GM19328 (cell line): ENCODE measurements around the gene SPP2.

Source experiments
- ATAC-seq: cut with Tn5 transposase; IDR thresholded peaks from one replicate; pipeline ENCODE4 v1.9.1; 2021; ENCODE audit warnings: mild to moderate bottlenecking, moderate library complexity; ENCODE audit not compliant: unreplicated experiment

Gene SPP2

GRCh38 chr2:234038076-234038802 lies 12.3 kb upstream of the SPP2 start:
- ATAC-seq: no peak

- no peak for ATAC-seq
Observed at GRCh38 chr2:234044157-234044556, 6.3 kb upstream of the SPP2 start.

DNA sequence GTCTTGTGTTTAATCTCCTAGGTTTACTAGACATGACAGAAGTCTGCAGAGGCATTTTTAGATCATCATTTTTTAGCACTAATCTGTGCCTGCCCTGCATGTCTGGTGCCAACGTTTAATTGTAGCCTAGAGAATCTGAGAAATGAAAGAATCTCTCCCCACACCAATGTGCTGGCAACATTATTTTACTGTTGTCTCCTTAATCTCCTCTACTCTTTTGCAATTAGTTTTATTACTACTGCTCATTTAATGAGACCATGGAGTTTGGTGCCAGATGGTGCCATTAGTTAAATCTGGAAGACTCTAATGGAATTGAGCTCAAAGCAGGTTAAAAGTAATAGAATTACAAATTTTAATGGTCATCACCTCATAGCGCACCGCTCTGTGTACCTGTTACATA lies 4.0 kb upstream of the SPP2 start:
- ATAC-seq: no peak

- no peak for ATAC-seq
Observed at GRCh38 chr2:234047361-234047760, 3.1 kb upstream of the SPP2 start.

DNA sequence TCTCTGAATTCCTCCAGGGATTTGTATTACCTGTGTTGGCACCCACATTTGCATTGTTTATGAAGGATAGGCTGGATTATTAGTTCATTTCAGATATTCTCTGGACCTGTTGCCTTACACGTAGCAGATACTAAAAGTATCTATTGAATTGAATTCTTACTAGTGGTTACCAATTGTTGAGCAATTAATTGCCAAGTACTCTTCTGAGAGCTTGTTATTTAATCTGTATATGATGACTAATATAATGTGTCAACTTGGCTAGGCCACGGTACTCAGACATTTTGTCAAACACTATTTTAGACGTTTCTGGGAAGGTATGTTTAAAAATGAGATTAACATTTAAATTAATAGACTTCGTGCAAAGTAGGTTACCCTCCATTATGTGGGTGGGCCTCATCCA lies 2.5 kb upstream of the SPP2 start:
- no peak for ATAC-seq

DNA sequence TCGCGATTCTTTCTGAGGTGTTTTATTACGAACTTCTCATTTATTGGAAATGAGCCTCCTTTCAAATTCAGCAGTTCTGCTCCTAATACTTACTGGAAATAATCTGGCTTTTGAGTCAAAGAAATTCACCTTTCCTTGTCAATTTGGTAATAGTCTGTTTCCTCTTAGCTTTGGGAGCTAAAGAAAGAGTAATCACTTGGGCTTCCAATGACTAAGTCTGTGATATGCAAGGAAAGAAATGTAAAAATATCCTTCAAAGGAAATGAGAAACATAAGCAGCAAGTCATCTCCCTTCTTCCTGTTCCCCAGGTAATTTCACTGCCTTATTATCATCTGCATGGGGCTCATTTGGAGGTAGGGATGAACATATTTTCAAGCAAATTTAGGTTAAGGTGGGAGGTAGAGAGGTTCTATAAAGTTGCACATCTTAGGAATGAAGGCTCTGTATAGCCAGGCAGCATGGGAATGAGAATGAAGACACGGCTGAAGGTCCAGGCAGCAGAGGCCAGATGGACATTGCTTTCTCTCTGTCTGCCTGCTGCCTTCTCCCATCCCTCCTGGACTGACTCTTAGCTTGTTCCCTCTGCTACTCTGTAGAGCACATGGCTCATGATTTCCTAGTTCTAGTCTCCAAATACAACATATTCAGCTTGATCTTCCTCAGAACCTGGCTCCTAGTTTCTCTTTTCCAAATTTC lies 1.0 kb downstream of the SPP2 start:
- no peak for ATAC-seq

DNA sequence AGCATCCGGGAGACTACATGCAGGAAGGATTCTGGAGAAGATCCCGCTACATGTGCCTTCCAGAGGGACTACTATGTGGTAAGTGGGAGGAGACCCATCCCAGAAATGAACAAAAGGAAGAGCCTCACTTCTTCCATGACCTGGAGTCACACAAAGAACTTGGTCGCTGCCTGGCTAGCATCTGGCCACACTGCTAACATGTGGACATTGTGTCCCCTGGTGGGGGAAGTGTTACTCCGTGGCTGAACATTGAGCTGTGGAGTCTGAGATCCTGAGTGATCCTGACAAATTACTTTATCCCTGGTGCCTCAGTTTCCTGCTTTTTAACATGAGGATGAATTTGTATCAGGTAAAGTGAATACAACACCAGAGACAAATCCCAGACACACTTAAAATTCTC lies 8.4 kb downstream of the SPP2 start:
- no peak for ATAC-seq

- ATAC-seq: no peak
Observed at GRCh38 chr2:234060236-234060635, 9.7 kb downstream of the SPP2 start.

DNA sequence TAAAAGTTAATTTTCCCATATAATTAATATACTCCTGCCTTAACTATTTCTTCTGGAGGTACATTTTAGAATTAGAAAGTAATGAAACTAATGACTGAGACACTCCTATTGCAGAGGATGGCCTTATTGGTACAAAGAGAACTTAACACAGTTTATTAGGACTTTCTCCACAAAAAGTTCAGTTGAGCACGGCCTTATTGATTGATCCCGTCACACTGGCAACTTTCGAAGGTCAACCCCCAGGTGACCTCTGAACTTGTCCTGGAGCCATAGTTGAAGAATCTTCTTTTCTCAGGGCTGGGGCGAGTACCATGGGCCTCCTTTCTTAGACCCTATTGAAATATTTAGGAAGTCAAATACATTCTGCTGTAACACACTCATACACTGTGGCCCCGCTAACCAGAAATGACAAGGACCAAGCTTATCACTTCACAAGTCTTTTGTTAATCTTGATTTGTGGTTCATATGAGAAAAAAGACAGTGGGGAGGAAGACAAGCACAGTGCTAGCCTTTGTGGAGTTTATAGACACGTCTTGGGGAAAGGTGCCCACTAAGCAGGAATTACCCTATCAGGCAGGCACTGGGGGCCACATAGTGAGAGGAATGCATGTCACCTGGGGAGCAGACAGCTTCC lies 11.2 kb downstream of the SPP2 start:
- ATAC-seq: no peak

- no peak for ATAC-seq
Observed at GRCh38 chr2:234066587-234066986, 16.1 kb downstream of the SPP2 start.

GRCh38 chr2:234071664-234072063 lies 21.2 kb downstream of the SPP2 start:
- no peak for ATAC-seq

DNA sequence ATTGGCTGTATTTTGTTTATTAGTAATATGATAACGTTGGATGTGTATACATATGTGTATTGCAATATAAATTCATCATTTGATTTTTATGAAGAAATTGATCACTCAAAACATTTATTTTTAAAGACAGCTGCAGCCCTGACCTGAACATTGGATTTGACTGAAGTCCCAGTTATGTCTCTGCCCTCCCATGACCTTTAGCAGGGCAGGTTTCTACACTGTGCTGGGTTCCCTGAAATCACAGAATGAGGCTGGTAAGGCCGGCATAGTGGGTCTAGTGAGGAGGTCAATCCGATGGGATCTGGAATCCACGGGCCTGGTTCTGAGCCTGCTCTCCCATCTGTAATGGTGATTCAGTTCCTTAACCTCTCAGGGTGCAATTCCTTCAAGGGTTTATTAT lies 22.0 kb downstream of the SPP2 start:
- no peak for ATAC-seq

GRCh38 chr2:234074751-234075517 lies 24.4 kb downstream of the SPP2 start:
- no peak for ATAC-seq

- ATAC-seq: no peak
Observed at GRCh38 chr2:234075518-234075915, 25.0 kb downstream of the SPP2 start.

GRCh38 chr2:234075947-234076346 lies 25.4 kb downstream of the SPP2 start:
- no peak for ATAC-seq

- no peak for ATAC-seq
Observed at GRCh38 chr2:234076451-234076850, 25.9 kb downstream of the SPP2 start.

DNA sequence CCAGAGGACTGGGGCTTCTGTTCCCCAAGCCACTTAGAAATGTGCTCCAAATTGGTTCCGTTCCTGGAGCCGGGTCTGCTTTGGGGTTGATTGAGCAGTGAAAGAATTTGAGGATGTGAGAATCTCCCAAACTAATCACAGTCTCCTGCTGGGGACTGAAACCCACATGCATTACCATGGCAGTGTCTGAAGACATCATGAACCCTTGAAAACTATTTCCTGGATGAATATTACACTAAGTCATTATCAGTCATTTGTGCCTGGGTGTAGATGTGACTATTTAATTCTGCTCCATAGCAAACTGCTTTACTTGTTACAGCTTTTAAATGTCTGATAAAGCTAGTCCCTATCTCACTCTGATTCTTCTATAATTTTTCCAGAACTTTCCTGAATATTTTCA lies 27.6 kb downstream of the SPP2 start:
- ATAC-seq: no peak

DNA sequence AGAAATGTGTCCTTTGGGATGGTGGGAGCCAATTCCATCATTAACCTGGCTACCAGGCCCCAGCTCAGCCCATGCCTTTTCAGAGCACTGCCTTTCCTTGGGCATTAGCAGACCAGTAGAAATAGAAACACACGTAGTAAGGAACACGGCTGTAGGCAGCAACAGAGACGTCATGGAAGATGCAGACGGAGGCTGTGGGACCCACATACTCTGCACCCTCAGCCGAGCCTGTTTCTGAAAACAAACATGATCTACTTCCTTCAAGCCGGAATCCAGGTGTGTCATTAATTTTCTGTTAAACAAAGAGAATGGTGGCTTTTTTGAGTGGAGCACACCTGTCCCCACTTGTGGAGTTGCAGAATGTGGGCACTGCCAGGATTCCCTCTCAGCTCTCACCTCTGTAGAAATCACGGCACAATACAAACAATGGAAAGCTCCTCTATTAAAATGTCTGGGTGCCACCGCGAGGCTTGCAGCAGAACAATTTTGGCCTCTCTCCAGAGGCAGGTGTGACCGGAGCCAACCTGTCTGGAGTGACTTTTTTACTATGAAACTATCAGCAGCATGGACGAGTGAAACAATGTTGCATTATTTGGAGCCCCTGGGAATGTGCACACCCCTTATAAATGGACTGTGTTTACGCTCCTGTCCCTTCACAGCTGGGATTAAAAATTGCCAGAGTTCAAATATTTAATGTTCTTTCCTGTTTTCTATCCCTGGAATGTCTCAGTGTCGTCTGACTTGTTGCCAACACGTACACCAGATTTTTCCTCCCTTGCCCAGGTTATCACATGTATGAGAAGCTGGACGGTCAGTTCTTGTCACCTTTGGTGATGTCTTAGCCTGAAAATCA lies 31.7 kb downstream of the SPP2 start:
- ATAC-seq: no peak

- ATAC-seq: no peak
Observed at GRCh38 chr2:234083572-234084348, 33.3 kb downstream of the SPP2 start.

DNA sequence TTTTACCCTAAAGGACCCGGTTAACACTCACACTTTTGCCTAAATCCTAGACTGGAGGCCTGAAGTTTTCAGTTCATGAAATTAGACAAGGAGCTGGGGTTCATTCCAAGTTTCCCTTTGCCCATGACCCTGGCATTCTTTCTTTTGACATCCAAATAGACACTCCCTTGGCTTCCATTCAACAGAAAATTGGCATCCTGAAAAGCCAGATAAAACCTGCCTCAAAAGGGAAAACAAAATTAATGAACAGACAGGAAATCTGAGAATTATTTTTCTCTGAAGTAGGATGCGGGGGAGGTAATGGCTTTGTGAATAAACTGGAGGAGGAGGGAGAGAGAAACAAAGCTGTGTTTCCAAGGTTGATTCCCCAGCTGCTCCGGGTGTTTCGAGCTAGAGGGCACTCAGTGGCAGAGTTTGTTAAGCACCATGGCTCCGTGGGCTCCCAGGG lies 41.0 kb downstream of the SPP2 start:
- no peak for ATAC-seq
